ENCODE data around the gene RARB.

The RARB gene

DNA sequence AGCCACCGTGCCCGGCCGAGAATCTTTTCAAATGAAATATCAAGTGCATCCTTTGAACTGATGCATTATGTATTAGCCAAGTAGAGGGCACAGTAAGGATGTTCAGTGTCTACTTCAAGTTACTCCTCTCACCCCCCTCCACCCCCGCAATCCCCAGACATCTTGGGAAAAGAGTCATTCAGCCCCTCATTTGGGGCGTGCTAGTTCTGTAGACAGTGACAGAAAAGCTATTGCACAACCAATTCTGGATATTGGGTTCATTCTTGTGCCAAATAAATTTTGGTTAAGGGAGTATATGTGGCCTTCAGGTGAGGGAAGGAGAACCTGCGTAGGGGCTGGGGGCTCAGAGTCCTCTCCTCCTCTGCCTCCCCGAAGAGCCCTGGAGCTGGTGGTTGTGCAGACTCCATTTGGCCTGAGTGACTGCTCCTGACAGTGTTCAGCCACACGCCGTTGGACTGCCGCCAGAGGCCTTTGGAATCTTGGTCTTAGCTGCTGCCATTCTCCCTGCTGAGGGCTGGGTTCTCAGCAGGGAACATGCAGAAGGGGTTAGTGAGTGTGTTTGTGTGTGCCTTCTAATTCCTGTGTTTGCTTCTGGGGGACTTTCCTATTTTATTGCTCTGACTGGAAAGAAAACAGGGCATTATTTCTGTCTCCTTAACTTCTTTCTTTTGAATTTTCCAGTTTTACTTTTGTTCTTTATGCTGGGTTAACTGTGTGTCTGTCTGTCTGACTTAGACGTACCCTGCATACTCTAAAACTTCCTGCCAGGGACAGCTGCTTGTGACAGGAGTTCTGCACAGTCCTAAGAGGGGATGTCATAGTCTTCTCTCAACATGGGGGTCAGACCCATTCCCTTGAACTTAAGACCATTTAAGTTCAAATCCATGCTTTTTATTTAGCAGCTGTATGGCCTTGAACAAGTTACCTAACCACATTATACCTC, 21.0 kb downstream of the RARB start:
- DNase-seq (ENCODE audit: low spot score): no peak

DNA sequence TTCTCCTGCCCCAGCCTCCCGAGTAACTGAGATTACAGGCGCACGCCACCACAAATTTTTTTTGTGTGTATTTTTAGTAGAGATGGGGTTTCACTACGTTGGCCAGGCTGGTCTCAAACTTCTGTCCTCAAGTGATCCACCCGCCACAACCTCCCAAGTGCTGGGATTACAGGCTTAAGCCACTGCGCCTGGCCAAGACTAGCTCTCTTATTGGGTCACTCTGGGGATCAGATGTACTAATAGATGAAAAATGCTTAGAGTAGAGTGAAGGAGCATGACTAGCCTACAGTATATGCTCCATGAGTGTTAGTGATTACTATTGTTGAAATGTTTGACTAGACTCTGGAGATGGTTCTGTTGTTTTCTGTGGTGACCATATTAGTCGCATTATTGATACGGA, 21.8 kb downstream of the RARB start:
- DNase-seq (ENCODE audit: low spot score): no peak

DNA sequence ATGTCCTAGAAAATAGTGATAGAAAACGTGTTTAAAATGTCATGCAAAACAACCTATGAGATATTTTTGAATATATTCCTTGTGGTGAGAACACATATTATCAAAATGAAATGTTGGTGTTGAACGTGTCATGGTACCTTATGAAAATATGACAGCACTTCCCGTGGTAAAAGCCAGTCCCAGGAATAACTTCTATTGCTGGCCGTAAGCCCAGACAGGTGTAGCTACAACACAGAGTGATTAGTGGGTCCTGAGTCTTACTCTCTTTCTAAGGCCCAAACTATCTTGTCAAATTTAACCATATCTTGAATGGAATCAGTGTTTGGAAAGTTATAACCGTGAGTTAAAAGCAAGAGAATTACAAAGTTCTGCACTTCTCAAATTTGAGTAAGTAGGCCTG, 24.1 kb downstream of the RARB start:
- DNase-seq (ENCODE audit: low spot score): no peak

DNA sequence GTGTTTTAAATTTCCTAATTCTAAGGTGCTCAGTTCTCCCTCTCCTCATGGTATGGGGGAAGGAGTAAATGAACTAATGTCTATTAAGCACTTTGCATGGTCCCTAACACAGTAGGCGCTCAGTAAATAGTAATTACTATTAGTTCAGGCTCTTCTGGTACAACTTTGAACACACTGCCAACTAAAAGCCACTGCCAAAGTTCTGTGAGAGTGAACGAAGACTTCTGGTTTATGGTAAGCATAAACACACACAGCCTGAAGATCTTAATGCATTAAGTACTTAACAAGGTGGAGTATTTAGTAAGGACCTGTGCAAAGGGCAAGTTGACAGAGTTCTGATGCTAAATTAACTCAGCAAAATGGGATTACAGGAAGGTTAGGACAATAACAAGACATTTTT, 24.7 kb downstream of the RARB start:
- DNase-seq (ENCODE audit: low spot score): no peak

DNA sequence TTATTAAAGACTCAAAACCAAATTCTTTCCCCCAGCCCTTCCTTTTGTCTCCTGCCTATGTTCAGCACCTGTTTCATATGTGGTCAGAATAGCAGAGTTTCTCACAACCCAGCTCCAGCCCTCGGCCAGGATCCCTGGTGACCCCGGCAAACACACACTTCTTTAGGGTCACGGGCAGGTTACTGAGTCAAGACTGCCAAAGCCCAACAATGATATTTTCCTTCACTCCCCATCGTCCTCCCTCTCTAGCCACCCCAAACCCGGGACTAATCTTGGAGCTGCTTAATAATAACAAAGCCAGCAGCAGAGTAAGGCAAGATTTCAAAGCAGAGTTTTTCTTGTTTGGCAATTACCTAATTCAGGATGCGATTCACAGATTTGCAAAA, 25.5 kb downstream of the RARB start:
- no peak for DNase-seq (ENCODE audit: low spot score)

DNA sequence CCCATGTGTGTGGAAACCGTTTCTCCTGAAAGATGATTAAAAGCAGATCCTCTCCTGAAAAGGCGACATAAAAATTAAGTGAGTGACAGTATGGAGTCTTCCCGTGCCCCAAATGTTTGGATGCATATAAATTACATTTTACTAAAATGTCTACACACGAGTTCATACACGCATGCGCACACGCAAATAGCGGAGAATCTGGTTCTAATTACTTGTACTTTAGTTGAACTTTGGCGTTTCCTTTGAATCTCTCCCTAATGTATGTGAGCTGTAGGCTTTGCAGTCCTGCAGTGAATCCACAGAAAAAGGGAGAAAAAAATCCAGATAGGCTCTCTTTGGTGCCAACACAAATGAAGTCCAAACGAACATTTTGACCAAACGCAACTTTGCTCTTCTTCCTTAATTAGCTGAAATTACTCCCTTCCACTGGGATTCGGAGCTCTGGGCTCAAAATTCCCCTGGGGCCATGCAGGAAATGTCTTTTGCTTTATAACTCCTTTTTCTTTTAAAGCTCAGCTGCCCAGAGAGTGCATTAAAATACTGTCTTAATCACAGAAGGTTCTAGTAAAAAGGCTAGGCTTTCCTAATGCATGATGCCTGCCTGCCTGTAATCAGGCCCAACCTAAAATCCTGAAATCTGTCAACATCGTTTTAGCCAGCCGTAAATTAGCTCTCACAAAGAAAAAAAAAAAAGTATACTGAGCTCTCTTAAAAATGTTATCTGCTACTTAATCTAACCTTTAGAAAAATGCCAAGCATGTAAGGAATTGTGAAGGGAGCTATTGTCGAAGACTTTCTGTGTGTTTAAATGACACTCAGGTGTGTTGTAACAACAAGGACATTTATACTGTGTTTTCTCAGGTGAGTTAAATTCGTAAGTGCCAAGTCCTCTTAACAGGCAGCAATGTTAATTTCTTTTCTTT, 26.2 kb downstream of the RARB start:
- DNase-seq (ENCODE audit: low spot score): no peak

DNA sequence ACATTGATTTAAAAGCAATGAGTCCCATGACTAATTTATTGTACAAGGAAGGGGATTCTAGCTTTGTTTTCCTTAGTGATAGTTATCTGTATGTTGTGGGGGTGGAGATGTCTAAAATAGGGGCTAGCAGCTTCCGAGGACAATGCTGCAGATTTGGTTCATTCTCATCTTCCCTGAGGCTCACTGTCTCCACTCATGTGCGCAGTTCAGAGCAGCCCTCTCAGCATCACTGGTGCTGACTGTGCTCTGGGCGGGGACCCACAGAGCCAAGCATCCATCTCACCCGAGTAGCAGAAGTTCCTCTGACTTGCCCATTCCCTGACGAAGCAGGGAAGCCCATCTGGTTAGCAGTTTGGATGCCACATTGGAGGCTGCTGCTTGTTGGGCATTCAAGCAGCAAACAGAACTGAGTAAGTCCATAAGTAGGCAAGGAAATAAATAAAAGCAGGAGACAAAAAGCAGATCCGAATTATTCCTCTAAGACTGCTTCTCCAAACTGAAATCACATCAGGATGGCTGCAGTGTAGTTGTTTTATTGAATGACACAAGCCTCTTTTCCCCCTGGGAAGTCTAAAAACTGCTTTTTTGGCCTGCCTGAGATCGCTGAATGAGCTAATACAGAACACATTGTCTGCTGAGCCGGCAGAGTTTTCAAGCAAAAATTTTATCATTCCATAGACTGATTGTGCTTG, 27.5 kb downstream of the RARB start:
- DNase-seq (ENCODE audit: low spot score): no peak

DNA sequence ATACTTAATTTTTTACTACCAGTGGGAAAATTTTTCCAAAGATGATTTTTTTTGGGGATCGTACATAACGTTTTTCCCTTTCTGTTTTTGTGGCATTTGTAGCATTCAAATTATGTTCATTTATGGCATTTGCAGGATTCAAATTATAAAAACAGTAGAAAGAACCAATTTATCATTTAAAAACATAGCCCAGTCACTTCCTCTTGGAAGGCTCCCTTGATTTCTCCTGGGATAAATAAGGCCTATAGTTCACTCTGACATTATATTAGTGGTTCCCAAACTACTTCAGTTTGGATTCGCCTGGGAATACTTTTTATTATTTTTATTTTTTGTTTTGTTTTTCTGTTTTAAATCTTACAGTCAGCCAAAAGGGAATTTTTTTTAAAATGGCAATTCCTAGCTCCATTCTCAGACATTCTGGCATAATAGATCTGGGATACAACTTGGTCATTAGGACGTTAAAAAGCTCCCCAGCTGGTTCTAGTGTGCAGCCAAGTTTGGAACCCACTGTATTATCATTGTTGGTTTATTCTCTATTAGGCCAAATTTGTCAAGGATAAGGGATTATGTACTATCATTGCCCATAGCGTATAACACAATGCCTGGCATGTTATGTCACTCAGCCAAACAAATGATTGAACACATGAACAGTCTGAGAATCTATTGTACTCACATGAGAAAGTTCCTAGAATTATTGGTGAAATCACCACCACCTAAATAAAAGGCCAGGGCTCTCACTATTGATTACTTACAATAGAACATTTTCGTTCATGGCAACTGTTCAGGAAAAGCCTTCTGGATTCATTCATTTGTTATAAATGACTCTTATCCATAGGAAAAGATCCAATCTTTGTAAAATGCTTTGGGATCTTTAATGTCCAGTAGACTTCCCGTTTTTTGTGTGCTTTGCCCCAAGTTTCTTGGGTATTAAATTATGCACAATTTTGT, 28.9 kb downstream of the RARB start:
- no peak for DNase-seq (ENCODE audit: low spot score)

DNA sequence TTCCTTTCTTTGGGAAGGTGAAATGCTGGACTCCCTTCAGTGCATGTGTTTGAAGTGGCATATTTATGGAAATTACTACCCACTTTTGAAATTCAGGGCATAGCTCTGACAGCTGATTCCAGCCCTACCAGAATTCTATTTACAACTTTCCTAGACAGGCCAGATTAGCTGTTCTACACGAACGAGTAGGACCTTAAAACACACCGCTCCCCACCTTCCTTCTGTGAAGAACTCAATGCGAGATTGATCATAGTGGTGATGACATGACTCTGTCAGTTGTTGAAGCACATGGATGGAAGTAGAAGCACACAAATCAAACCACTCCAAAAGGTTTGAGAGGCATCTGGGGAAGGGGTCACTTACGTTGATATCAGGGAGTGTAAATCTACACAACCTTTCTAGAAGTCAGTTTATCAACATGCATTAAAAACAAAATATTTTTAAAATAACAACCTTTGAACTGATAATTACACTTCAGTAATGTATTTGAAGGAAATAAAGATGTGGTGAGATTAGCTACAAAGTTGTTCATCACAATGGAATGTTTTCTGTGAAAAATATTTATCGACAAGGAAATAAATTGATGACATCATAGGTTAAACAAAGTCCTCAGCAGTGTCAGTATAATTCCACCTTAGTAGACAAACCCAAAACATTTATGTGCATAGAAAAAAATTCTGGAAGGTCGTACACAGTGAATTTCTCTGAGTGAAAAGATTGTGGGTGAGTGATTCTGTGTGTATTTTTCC, 29.8 kb downstream of the RARB start:
- no peak for DNase-seq (ENCODE audit: low spot score)

DNA sequence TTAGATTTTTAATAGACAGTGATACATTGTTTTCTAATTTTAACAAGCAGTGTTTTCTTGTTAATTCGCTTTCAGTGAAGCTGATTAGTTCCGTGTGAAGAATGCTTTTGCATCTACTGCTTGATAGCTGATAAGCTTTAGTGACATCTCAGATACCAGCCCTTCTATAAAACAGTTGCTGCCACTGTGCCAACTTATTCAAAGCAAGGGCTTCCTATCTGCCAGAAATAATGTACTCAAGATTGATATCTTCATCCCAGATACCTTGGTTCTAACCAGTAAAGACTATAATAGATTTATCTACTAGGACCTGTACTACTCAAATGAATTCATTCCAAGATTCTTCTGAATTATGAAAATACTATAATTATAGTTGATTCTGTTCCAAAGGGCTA, 30.4 kb downstream of the RARB start:
- DNase-seq (ENCODE audit: low spot score): no peak

DNA sequence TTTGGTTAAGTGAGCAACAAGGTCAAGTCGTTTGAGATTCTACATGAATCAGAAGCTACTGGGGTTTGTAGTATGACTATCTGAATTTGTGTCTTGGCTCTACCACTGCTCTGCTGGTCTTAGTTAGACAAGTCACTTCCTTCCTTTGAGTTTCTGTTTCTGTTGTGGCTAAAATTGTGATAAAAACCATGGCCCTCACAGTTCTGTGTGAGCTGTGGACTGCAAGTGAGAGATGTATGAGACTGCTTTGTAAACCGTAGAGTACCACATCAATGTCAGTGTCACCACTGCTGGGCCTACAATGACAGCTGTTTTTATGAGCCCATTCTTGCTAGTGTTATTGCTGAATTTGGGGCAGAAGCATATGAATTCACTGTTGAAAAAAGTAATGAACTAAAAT, 32.7 kb downstream of the RARB start:
- DNase-seq (ENCODE audit: low spot score): no peak

DNA sequence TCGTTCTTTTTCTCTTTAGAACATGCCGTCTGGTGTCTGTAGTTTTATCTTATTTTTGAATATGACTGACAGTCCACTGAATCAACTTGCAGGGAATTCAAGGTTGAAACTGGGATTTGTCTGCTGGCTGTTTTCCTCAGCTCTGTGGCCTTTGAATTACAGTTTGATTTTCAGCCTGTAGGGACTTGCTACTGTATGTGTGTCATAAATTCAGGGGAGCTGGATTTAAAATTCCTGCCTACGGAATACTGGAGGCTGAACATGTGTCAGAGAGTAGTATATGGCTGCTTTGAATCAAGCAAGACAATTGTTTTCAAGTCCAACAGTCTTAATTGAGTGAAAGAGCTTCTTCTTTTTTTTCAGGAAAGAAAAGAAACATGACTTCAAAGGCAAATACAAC, 33.9 kb downstream of the RARB start:
- DNase-seq (ENCODE audit: low spot score): no peak

DNA sequence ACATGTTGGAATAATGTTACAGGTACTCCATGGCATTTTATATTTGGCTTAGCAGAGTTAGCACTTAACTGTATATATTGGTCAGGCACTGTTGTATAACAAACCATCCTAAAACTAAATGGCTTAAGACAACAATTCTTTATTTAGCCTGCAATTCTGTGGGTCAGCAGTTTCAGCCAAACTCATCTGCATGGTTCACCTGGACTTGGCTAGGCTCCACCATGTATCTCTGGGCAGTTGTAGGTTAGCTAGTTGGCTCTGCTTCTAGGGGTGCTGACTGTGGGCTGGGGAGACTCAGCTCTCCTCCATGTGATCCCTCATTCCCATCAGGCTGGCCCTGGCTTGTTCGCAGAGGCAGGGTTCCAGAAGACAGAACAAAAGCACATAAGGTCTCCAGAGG, 34.4 kb downstream of the RARB start:
- DNase-seq (ENCODE audit: low spot score): no peak

DNA sequence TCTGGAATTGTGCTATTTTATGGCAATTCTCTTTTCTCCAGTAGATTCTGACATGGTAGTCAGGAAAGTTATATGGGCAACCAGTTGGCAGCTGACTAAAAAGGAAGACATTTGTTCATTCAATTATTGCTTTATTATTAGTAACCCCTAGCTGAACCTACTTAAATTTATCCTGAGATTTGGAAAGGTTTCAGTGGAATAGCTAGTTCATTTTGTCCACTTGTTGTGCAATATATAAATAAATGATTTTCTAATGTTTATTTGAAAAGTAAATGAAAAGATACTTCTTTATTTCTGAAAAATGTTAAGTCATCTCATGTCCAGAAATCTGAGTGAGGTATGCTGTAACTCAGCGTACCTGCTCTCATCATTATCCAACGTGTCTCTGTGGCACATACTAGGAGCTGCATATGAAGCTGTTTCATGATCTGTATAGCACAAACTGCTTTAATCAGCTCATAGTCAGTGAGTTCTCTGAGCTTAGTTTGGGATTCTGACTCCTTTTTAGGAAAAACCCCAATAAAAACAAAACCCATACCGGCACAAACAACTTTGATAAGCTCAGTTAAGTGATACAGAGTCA, 35.9 kb downstream of the RARB start:
- DNase-seq (ENCODE audit: low spot score): no peak

DNA sequence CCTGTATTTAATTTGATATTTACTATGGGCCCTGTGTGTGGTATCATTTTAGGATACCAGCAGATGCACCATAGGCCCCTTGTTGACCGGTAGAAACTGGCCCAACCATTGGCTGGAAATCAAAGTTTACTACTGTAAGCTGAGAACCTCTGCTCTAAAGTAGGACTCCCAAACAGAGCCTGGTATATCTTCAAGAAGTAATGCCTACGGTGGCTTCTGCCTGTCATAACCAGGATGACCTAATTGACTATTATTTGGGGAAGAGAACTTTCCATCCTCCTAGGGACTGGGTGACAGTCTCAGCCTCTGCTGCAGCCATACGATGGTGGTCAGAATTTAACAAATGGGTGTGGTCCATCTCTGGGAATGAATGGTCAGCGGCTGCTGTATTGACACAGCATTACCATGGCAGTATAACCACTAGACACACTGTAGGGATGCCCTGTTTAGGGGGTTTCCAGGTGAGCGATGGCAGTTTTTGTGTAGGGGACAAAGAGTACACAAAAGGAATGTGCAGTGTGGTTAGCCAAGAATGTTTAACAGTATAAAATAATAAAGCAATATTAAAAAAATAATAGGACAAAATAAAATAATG, 37.3 kb downstream of the RARB start:
- DNase-seq (ENCODE audit: low spot score): no peak

DNA sequence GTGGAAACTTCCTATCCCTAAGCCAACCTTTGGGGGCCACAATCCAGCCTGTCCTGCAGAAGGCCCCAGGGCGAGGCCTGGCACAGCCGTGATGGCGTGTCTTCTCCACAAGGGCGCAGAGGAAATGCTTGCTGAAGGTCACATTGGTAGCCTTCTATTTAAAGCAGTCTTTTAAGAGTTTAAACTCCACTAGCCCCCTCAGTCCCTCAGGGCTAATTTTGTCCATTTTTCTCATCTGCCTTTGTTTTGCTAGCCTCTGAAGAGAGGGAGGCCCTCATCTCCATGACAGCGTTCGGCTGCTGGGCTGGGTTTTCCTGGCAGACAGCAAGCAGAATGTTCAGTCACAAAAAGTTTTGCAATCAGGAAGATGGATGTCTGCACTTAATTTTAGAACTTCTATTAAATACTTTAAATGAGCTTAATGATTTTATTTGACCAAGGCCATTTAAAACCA, 40.8 kb downstream of the RARB start:
- peak; percentile 7 for DNase-seq (ENCODE audit: low spot score)

DNA sequence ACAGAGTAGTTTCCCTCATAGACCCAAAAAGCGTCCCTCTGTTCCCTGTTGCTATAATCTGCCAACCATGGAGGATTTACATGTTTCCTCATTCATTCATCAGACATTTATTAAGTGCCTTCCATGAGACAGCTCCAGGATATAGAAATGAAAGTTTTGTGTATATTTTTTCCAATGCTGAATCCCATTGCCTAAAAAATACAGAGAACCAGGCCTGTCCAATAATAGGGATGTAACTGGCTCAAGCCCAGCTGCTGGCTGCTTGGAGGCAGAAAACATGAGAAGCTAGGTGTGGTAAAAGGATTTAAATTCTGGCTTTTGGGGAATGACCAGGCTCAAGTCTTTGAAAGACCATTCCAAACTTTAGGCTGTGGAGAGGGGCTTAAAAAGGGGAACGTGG, 41.5 kb downstream of the RARB start:
- DNase-seq (ENCODE audit: low spot score): no peak

DNA sequence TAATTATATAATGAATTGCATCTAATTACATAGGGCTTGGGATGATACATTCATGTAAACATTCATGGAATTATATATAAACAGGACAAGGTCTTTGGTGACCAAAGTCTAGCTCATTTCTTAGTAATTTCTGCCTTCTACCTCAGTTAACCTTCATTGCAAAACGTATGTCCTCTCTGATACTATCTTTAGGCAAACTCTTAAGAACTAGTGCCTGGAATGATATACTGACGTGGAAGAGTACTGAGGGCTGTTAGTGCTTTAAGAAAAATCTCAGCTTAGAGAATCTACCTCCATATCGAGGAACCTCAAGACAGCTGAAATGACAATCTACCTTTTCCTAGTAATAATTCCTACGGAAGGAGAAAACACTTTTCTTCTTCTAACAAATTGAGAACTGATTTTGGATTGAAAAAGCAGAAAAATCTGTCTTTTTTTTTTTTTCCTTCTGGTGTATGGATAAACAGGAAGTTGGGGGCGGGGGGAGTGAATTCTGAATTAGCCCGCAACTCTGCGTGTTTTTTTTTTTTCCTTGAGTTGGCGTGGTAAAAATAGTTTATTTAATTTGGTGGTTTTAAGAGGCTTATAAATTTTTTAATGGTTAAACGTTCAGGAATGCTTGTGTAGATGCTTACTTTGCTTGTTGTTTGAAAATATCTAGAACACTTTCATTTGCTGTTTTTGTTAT, 43.2 kb downstream of the RARB start:
- no peak for DNase-seq (ENCODE audit: low spot score)

DNA sequence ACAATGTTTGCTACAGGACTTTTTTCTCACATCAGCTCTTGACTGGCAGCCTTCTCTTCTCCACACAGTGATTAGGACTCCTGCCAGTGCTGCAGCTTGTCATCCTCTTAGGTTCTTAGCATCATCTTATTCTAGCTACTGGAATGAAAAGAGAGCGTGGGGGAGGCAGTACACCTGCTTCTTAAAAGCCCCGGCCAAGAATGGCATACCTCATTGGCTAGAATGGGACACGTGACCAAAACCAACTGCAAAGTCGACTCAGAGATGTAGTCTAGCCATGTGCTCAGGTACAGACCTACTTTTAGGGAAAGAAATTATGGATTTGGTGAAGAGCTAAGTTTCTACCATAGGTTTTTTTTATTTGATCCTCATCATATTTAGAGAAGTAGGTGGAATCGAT, 44.1 kb downstream of the RARB start:
- DNase-seq (ENCODE audit: low spot score): no peak
